ENCODE data around the gene RSPH10B2. TPM values are rescaled to one million over a fixed set of nuclear protein-coding genes. Genes with fewer than 3 reads are reported as not detected.

The RSPH10B2 gene
- total and polyA plus RNA-seq, 9 of the 15 experiments (the other 6 are each of a cell fraction or from before 2014, with no cell fraction given) = 0.04 to 0.11 (median 0.08) TPM; not detected in 5

DNA sequence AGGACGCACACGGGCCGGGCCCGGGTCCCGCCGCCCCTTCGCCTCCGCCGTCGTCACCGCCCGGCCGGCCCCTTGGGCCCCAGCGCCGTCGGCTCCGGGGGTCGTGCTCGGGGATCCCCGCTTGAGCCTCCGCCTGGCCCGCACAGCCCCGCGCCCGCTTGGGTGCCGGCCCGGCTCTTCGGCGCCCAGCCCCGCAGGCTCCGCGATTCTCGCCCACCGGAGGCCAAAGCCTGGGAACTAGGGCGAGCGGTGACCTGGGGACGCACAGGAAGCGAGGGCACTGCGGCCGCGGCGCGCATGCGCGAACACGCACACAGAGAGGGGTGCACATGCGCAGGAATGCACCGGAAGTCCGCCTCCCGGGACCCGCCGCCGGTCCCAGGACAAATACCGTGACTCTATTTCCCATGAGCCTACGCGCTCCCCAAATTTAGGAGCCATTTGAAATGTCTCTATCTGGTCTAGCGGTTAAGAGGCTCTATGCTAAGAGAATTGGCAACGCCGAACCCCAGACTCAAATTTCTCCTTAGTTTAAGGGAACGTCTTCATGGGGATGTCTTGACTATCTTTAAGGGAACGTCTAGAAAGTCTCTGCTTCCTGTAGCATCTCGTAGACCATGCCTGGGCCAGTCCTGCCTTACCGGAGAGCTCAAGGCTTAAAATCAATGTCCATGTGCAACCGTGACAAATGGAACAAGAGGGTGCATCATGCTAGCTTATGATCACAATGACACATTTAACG is 47.1 kb upstream of the RSPH10B2 start, which contains the start of gene ZNF12 (continued):
- TF ChIP-seq, protein P1, sequence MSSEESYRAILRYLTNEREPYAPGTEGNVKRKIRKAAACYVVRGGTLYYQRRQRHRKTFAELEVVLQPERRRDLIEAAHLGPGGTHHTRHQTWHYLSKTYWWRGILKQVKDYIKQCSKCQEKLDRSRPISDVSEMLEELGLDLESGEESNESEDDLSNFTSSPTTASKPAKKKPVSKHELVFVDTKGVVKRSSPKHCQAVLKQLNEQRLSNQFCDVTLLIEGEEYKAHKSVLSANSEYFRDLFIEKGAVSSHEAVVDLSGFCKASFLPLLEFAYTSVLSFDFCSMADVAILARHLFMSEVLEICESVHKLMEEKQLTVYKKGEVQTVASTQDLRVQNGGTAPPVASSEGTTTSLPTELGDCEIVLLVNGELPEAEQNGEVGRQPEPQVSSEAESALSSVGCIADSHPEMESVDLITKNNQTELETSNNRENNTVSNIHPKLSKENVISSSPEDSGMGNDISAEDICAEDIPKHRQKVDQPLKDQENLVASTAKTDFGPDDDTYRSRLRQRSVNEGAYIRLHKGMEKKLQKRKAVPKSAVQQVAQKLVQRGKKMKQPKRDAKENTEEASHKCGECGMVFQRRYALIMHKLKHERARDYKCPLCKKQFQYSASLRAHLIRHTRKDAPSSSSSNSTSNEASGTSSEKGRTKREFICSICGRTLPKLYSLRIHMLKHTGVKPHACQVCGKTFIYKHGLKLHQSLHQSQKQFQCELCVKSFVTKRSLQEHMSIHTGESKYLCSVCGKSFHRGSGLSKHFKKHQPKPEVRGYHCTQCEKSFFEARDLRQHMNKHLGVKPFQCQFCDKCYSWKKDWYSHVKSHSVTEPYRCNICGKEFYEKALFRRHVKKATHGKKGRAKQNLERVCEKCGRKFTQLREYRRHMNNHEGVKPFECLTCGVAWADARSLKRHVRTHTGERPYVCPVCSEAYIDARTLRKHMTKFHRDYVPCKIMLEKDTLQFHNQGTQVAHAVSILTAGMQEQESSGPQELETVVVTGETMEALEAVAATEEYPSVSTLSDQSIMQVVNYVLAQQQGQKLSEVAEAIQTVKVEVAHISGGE (CRISPR knock-in tag; IDR thresholded peaks at IDR 0.05) = peak; percentile 74 to 95 (median 83); a peak in 5 of 6 replicates
- TF ChIP-seq ZNF644 (tag; IDR thresholded peaks at IDR 0.05; ENCODE audit: low read depth) = no peak
- TF ChIP-seq FOSL1 (tag; conservative IDR thresholded peaks at IDR 0.05) = no peak
- TF ChIP-seq BMI1 (IDR thresholded peaks at IDR 0.05; ENCODE audit: low read length) = no peak
- peak; percentile 75 for TF ChIP-seq SIN3B (IDR thresholded peaks at IDR 0.05; ENCODE audit: low read depth)
- TF ChIP-seq, protein P2, sequence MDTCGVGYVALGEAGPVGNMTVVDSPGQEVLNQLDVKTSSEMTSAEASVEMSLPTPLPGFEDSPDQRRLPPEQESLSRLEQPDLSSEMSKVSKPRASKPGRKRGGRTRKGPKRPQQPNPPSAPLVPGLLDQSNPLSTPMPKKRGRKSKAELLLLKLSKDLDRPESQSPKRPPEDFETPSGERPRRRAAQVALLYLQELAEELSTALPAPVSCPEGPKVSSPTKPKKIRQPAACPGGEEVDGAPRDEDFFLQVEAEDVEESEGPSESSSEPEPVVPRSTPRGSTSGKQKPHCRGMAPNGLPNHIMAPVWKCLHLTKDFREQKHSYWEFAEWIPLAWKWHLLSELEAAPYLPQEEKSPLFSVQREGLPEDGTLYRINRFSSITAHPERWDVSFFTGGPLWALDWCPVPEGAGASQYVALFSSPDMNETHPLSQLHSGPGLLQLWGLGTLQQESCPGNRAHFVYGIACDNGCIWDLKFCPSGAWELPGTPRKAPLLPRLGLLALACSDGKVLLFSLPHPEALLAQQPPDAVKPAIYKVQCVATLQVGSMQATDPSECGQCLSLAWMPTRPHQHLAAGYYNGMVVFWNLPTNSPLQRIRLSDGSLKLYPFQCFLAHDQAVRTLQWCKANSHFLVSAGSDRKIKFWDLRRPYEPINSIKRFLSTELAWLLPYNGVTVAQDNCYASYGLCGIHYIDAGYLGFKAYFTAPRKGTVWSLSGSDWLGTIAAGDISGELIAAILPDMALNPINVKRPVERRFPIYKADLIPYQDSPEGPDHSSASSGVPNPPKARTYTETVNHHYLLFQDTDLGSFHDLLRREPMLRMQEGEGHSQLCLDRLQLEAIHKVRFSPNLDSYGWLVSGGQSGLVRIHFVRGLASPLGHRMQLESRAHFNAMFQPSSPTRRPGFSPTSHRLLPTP (IDR thresholded peaks at IDR 0.05; ENCODE audit: borderline replicate concordance, extremely low read depth, insufficient read length) = no peak
- no peak for TF ChIP-seq ZNF274 (IDR thresholded peaks at IDR 0.05; ENCODE audit: borderline replicate concordance, low read depth, low read length)
- TF ChIP-seq ERF (CRISPR knock-in tag; IDR thresholded peaks at IDR 0.05) = no peak
- TF ChIP-seq, protein P3, sequence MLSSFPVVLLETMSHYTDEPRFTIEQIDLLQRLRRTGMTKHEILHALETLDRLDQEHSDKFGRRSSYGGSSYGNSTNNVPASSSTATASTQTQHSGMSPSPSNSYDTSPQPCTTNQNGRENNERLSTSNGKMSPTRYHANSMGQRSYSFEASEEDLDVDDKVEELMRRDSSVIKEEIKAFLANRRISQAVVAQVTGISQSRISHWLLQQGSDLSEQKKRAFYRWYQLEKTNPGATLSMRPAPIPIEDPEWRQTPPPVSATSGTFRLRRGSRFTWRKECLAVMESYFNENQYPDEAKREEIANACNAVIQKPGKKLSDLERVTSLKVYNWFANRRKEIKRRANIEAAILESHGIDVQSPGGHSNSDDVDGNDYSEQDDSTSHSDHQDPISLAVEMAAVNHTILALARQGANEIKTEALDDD (IDR thresholded peaks at IDR 0.05) = no peak
- TF ChIP-seq, protein P4, sequence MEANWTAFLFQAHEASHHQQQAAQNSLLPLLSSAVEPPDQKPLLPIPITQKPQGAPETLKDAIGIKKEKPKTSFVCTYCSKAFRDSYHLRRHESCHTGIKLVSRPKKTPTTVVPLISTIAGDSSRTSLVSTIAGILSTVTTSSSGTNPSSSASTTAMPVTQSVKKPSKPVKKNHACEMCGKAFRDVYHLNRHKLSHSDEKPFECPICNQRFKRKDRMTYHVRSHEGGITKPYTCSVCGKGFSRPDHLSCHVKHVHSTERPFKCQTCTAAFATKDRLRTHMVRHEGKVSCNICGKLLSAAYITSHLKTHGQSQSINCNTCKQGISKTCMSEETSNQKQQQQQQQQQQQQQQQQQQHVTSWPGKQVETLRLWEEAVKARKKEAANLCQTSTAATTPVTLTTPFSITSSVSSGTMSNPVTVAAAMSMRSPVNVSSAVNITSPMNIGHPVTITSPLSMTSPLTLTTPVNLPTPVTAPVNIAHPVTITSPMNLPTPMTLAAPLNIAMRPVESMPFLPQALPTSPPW (CRISPR knock-in tag; IDR thresholded peaks at IDR 0.05) = peak; percentile 39
- no peak for TF ChIP-seq ZNF24 (IDR thresholded peaks at IDR 0.05)
- TF ChIP-seq, protein P5, sequence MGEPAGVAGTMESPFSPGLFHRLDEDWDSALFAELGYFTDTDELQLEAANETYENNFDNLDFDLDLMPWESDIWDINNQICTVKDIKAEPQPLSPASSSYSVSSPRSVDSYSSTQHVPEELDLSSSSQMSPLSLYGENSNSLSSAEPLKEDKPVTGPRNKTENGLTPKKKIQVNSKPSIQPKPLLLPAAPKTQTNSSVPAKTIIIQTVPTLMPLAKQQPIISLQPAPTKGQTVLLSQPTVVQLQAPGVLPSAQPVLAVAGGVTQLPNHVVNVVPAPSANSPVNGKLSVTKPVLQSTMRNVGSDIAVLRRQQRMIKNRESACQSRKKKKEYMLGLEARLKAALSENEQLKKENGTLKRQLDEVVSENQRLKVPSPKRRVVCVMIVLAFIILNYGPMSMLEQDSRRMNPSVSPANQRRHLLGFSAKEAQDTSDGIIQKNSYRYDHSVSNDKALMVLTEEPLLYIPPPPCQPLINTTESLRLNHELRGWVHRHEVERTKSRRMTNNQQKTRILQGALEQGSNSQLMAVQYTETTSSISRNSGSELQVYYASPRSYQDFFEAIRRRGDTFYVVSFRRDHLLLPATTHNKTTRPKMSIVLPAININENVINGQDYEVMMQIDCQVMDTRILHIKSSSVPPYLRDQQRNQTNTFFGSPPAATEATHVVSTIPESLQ (CRISPR knock-in tag; IDR thresholded peaks at IDR 0.05) = no peak
- TF ChIP-seq DPF2 (IDR thresholded peaks at IDR 0.05) = no peak
- TF ChIP-seq GATAD2A (IDR thresholded peaks at IDR 0.05) = no peak
- no peak for TF ChIP-seq BRF1 (IDR thresholded peaks at IDR 0.05; ENCODE audit: borderline replicate concordance, extremely low read depth, insufficient read length)
- TF ChIP-seq BRCA1 (IDR thresholded peaks at IDR 0.05) = no peak
- TF ChIP-seq BRCA1 (CRISPR knock-in tag; IDR thresholded peaks at IDR 0.05) = no peak
